Measurements from ENCODE around the gene GOLGA1. TPM values are rescaled to one million over a fixed set of nuclear protein-coding genes. Genes with fewer than 3 reads are reported as not detected.
A peak's percentile ranks its signal among the peaks of the same experiment; 100 is the strongest.

The GOLGA1 gene
- total and polyA plus RNA-seq, 2 of the 13 experiments (the other 11 are each of a cell fraction or from before 2014, with no cell fraction given): 12.7 to 15.9 TPM

DNA sequence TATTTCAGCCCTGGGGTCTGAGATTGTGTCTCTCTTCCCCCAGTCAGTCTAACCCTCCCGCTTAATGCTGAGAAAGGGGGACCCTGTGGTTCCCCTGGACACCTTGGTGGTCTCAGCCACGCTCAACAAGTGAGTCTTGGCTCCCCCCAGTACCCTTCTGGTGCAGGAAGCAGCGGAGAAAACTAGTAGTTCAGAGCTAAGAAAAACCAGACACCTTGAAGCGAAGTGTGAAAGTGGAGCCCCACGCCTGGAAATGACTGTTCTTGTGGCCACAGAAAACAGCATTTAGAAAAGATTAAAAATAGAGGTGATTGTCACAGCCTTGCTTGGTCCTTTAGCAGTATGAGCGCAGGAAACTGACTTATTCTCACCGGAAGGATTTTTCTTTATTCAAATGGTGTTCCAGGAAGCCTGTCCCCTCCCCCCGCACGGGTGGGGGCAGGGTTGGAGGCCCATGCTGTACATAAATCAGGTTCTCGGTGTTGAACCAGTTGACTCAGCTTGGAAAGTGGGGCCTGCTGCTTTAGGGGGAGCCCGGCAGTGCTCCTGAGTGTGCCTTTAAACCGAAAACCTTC lies 70.8 kb downstream of the GOLGA1 start (continued):
- TF ChIP-seq THAP11 (CRISPR knock-in tag; IDR thresholded peaks at IDR 0.05) (peak; percentile 62; the same call in 1 of the 2 replicates), MLLT10 (CRISPR knock-in tag; IDR thresholded peaks at IDR 0.05) (no peak), TAF1 (CRISPR knock-in tag; IDR thresholded peaks at IDR 0.05) (no peak), ZNF839 (CRISPR knock-in tag; IDR thresholded peaks at IDR 0.05; ENCODE audit: borderline replicate concordance) (no peak), KLF13 (CRISPR knock-in tag; IDR thresholded peaks at IDR 0.05) (no peak), FOXO1 (CRISPR knock-in tag; IDR thresholded peaks at IDR 0.05) (no peak), GPN1 (CRISPR knock-in tag; IDR thresholded peaks at IDR 0.05; ENCODE audit: borderline replicate concordance) (no peak), ZNF556 (CRISPR knock-in tag; IDR thresholded peaks at IDR 0.05; ENCODE audit: borderline replicate concordance) (no peak), ZNF484 (CRISPR knock-in tag; IDR thresholded peaks at IDR 0.05; ENCODE audit: borderline replicate concordance, low read depth) (no peak), ZFP1 (CRISPR knock-in tag; IDR thresholded peaks at IDR 0.05) (no peak), ZNF326 (CRISPR knock-in tag; IDR thresholded peaks at IDR 0.05; ENCODE audit: borderline replicate concordance) (no peak), IRX3 (CRISPR knock-in tag; IDR thresholded peaks at IDR 0.05; ENCODE audit: borderline replicate concordance, low read depth) (no peak), PAX8 (CRISPR knock-in tag; IDR thresholded peaks at IDR 0.05; ENCODE audit: borderline replicate concordance) (no peak), DMAP1 (CRISPR knock-in tag; IDR thresholded peaks at IDR 0.05) (no peak), BORCS8-MEF2B (CRISPR knock-in tag; IDR thresholded peaks at IDR 0.05) (no peak), SRSF1 (optimal IDR thresholded peaks at IDR 0.05; ENCODE audit: low read depth, low read length) (no peak), TBX2 (CRISPR knock-in tag; IDR thresholded peaks at IDR 0.05; ENCODE audit: borderline replicate concordance) (no peak), ELF3 (CRISPR knock-in tag; IDR thresholded peaks at IDR 0.05) (peak; percentile 68), SP1 (IDR thresholded peaks at IDR 0.05) (no peak), SP1 (CRISPR knock-in tag; IDR thresholded peaks at IDR 0.05) (no peak), WIZ (CRISPR knock-in tag; IDR thresholded peaks at IDR 0.05) (no peak)
- TF ChIP-seq, protein P1, sequence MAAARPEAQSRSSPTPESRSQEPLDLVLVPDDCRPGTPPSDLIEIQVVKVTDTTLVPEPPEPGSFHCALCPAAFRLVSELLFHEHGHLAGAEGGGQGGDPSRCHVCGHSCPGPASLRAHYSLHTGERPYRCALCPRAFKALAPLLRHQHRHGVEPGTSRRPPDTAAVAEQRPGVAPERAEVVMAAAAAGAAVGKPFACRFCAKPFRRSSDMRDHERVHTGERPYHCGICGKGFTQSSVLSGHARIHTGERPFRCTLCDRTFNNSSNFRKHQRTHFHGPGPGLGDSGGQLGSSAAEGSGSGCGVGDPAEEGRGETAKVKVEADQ (CRISPR knock-in tag; IDR thresholded peaks at IDR 0.05; ENCODE audit: borderline replicate concordance): no peak
- TF ChIP-seq, protein P2, sequence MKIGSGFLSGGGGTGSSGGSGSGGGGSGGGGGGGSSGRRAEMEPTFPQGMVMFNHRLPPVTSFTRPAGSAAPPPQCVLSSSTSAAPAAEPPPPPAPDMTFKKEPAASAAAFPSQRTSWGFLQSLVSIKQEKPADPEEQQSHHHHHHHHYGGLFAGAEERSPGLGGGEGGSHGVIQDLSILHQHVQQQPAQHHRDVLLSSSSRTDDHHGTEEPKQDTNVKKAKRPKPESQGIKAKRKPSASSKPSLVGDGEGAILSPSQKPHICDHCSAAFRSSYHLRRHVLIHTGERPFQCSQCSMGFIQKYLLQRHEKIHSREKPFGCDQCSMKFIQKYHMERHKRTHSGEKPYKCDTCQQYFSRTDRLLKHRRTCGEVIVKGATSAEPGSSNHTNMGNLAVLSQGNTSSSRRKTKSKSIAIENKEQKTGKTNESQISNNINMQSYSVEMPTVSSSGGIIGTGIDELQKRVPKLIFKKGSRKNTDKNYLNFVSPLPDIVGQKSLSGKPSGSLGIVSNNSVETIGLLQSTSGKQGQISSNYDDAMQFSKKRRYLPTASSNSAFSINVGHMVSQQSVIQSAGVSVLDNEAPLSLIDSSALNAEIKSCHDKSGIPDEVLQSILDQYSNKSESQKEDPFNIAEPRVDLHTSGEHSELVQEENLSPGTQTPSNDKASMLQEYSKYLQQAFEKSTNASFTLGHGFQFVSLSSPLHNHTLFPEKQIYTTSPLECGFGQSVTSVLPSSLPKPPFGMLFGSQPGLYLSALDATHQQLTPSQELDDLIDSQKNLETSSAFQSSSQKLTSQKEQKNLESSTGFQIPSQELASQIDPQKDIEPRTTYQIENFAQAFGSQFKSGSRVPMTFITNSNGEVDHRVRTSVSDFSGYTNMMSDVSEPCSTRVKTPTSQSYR (CRISPR knock-in tag; IDR thresholded peaks at IDR 0.05; ENCODE audit: borderline replicate concordance): peak; percentile 98
- TF ChIP-seq, protein P3, sequence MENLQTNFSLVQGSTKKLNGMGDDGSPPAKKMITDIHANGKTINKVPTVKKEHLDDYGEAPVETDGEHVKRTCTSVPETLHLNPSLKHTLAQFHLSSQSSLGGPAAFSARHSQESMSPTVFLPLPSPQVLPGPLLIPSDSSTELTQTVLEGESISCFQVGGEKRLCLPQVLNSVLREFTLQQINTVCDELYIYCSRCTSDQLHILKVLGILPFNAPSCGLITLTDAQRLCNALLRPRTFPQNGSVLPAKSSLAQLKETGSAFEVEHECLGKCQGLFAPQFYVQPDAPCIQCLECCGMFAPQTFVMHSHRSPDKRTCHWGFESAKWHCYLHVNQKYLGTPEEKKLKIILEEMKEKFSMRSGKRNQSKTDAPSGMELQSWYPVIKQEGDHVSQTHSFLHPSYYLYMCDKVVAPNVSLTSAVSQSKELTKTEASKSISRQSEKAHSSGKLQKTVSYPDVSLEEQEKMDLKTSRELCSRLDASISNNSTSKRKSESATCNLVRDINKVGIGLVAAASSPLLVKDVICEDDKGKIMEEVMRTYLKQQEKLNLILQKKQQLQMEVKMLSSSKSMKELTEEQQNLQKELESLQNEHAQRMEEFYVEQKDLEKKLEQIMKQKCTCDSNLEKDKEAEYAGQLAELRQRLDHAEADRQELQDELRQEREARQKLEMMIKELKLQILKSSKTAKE (CRISPR knock-in tag; IDR thresholded peaks at IDR 0.05; ENCODE audit: borderline replicate concordance): no peak

All from HepG2 (cell line).